Fibroblast of the conjunctiva (primary cell): Measurements from ENCODE around the gene ROBO2.
A peak's percentile ranks its signal among the peaks of the same experiment; 100 is the strongest.
"Not testable (repeated sequence)": the region's sequence is repeated elsewhere in the genome, so short reads cannot be mapped to it uniquely, and the experiment has no call there.

Source experiments
- DNase-seq: peaks from one replicate; pipeline ENCODE4 v3.0.0-alpha.2; 2010; ENCODE audit warnings: low read depth

ROBO2 gene

DNA sequence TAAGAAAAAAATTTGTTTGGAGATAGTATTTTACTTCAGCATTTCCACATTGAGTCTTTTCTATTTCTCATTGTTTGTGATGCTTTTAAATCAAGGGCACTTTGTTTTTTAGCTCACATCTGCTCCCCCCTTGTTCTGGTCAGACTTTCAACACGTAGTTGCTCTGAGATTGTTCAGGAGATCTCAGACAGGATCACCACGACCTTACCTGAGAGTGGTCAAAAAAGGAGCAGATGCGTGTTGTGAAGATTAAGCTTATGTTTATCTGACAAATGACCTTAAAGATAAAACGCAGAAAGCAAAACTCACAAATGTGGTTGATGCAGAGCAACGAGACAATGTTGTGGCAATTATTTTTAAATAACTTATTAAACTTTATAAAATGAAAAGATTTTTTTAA is 298.3 kb downstream of the ROBO2 start:
- DNase-seq, result no peak

DNA sequence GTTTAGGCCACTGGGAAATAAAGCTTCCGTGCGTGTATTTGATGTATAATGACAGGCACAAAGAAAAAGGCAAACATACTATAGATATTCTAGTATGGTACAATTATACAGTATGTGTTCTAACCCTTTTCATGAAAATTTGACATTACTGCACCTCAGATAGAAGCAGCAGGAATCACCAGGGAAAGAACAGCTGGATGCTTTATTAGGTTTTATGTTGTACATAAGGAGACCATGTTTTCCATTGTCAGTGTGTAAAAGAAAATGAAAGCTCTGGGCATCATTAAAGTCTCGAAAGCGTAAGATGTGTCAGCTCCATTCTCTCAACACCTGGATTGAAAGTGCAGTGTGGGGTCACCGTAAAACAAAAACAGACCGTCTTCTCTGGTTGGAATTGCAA is 302.1 kb downstream of the ROBO2 start:
- DNase-seq, result no peak

DNA sequence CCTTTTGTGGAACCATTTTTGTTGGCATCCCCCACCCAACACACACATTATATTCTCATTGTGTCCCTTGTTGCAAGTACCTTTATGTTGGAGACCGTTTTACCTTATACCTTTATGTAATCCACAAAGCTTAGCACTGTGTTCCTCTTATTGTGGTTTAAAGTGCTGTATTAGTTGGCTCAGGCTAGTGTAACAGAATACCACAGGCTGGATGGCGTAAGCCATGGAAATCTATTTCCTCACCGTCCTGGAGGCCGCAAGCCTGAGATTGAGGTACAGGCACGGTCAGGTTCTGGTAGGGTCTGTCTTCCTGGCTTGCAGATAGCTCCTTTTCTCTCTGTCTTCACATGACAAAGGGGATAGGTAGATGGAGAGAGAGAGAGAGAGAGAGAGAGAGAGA is 302.8 kb downstream of the ROBO2 start:
- DNase-seq, result no peak

DNA sequence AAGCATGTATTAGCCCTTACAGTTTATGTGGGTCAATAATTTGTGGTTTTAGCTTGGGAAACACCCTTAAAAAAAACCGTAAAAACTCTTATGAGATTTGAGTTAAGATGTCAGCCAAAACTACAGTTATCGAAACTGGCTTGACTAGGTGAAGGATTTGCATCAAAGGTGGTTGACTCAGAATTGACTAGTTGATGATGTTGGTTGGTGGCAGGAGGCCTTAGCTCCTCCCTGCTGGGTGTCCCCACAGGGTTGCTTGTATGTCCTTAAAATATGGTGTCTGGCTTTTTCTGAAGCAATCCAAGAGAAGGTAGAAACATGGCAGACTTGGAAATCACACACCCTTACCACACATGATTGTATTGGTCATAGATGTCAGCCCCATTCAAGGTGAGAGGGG is 305.1 kb downstream of the ROBO2 start:
- no peak for DNase-seq

DNA sequence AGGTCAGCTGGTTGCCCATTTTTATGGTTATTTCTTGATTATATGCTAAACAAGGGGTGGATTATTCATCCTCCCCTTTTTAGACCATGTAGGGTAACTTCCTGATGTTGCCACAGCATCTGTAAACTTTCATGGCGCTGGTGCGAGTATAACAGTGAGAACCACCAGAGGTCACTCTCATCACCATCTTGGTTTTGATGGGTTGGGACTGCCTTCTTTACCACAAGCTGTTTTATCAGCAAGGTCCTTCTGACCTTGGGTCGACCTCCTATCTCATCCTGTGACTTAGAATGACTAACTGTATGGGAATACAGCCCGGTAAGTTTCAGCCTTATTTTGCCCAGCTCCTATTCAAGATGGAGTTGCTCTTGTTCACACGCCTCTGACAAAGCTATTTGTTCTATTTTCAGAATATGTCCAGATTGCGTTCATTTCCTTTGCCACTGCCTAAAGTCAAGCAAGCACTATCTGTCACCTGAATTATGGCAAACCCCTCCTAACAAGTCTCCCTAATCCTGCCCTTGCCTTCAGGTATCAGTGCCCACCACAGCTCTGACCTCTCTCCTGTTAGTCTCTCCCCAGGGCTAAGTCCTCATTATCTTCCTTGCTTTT is 308.5 kb downstream of the ROBO2 start:
- no peak for DNase-seq

DNA sequence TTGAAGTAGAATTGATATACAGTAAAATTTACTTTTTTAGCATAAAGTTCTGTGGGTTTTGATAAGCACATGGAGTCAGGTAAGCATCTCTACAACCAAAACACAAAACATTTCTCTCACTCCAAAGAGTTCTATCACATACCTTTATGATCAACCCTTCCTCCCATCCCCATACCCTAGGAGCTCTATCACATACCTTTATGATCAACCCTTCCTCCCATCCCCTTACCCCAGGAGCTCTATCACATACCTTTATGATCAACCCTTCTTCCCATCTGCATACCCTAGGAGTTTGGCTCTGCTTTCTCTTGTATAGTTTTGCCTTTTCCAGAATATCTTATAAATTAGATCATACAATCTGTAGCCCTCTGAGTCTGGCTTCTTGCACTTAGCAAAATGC is 315.1 kb downstream of the ROBO2 start:
- no peak for DNase-seq

DNA sequence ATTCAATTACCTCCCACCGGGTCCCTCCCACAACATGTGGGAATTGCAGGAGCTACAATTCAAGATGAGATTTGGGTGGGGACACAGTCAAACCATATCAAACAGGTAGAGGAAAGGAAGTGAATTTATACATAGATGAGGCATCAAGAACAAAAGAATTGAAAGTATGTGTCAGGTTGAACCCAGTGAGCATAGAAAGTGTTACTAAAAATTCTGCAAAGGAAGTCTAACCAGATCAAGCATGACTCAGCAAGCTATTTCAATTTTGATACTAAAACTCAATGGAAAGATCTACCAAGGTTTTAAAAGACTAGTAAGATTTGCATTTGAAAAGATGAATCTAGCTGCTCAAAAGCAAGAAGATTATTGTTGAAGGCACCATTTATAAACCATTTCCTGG is 323.0 kb downstream of the ROBO2 start:
- no peak for DNase-seq

DNA sequence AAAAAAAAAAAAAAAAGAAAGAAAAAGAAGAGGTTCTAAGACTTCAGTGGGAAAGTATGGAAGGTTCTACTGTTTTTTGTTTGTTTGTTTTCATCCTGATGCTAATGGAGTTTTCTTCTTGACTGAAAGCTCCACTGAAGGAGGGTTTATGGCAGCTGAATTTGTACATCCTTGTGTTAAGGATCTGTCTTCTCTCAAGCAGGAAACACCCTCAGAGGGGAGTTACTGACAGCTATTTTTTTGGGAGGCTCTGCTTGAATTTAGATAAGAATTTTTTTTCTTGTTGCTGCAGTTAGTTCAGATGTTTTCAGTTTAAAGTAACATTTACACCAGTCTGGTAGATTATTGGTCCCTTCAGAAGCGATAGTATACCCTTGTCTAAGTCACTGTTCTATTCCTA is 325.3 kb downstream of the ROBO2 start:
- DNase-seq, result no peak

- peak; percentile 67 for DNase-seq
Measured at GRCh38 chr3:77370413-77370812, 330.5 kb downstream of the ROBO2 start.

- no peak for DNase-seq
Measured at GRCh38 chr3:77372018-77372417, 332.1 kb downstream of the ROBO2 start.

DNA sequence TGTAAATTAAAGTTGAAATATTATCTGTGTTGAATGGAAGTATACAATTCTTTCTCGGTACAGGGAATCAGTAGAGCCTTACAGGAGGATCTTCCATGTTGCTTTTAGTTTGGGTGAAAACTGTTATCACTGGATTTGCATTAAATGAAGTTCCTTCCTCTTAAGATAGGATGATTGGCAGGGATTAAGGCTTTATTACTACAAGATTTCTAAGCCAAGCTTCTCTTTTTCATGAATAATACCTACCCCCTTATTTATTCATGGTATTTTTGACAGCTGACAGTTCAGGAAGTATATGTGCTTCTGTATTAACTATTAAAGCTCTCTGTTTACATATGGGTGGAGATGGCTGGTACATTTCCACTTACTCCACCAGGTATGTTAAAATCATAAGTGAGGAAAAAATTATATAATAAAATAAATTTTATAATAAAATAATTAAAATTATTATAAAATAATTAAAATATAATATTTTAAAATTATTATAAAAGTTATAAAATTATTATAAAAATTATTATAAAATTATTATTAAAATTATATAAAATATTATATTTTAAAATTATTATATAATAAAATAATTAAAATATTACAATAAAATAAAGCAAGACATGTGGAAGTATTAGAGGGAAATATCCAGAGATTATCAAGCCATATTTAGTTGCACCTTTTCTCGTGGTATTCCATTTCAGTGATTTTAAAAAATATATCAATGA is 332.9 kb downstream of the ROBO2 start:
- no peak for DNase-seq

DNA sequence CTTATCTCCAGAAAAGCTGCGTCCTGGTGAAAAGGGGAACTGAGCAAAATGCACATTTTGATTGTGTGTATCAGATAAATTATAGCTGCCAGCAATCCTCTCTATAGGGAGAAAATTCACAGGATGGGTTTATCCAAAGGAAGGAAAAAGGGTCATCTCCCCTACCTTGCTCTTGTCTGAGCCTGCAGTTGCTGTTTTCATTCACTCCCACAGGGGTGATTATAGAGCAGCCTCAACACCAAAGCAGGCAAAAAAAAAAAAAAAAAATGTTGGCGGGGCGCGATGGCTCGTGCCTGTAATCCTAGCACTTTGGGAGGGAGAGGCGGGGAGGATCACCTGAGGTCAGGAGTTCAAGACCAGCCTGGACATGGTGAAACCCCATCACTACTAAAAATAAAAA is 333.7 kb downstream of the ROBO2 start:
- no peak for DNase-seq

DNA sequence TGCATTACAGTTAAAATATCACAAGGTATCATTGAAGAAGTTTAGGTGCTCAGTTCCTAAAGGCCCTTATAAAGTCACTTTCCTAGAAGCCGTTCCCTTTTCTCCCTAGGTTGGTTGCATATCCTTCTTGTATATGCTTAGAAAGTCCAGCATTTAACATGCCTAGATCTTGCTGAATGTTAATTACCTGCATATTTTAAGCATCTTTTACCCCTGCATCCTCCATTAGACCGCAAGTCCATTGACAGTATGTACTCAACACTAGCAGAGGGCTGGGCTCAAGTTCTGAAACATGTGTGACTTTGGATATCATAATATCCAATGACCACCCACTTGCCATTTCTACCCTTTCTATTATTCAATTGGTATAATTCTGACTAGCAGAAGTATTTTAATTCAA is 336.6 kb downstream of the ROBO2 start:
- DNase-seq, result no peak

DNA sequence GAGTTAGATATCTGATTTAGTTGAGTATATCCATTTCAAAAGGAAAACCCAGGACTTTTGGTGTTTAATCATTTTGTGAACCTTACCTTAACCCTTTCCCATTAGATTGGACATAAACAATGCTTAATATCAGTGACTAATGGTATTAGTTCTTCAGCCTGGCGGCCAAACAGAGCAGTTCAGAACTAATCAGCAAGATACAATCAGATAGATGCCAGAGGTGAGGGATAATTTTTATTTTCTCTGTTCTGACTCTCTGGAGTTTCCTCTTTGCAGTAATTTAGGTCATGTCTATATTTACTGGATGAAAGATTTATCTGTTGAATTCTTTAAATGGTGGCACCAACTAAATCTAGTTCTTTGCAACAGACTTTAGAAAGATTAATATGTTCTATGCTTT is 337.8 kb downstream of the ROBO2 start:
- DNase-seq, result no peak

GRCh38 chr3:77380136-77380535 is 340.2 kb downstream of the ROBO2 start:
- no peak for DNase-seq

DNA sequence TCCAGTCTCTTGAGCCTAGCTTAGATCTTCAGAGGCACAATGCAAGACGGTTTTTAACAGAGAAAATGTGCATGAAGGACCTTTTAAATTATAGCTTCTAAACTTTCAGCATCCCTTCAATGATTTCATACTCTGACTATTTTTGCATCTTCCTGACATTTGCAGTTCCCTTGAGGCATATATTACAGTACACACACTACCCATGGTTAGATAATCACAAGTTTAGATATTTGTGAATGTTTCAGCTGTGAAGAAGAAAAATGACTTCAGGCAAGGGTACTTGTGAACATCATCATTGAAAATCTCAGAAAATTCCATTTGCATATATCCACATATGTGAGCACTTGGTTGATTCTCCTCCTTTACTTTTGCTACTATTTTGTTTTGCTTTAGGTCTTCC is 341.5 kb downstream of the ROBO2 start:
- no peak for DNase-seq

GRCh38 chr3:77392181-77392580 is 352.3 kb downstream of the ROBO2 start:
- DNase-seq, result no peak

DNA sequence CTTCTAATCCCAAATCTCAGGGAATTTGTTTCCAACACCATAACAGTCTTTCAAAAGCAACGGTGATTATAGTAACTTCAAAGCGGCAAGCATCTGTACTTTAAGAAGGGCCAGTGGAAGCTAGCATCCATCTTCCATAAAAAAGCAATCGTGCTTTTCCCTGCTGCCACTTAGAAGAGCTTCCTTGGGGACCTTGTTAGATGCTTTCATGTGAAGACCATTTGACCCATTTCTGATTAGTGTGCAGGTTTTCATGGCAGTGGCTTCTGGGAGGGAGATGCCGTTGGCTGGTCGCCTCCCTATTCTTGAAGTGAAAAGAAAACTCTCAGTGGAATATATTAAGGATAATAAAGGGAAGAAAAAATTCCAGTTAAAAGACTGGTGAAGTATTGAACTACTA is 354.1 kb downstream of the ROBO2 start:
- DNase-seq, result no peak

- DNase-seq, result no peak
Measured at GRCh38 chr3:77404871-77405270, 365.0 kb downstream of the ROBO2 start.

- DNase-seq, result no peak
Measured at GRCh38 chr3:77407441-77407840, 367.5 kb downstream of the ROBO2 start.

- DNase-seq, result not testable (repeated sequence)
Measured at GRCh38 chr3:77410334-77410733, 370.4 kb downstream of the ROBO2 start.

DNA sequence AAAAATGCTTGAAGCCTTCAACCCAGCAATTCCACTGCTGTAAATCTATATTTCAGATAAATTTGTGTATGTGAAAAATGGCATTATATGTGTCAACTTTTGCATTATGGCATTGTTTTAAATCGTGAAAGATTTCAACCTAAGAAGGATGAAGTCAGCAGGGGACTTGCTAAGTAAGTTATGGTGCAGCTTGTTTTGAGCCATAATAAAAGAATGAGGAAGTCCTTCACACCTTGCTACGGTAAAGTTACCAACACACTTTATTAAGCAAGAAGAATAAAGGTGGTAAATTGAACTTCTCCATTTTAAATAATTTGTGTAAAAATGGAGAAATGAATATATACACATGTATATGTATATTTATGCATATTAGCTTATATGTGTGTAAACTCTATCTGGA is 371.4 kb downstream of the ROBO2 start:
- DNase-seq, result no peak

- DNase-seq, result no peak
Measured at GRCh38 chr3:77412021-77412438, 372.1 kb downstream of the ROBO2 start.

DNA sequence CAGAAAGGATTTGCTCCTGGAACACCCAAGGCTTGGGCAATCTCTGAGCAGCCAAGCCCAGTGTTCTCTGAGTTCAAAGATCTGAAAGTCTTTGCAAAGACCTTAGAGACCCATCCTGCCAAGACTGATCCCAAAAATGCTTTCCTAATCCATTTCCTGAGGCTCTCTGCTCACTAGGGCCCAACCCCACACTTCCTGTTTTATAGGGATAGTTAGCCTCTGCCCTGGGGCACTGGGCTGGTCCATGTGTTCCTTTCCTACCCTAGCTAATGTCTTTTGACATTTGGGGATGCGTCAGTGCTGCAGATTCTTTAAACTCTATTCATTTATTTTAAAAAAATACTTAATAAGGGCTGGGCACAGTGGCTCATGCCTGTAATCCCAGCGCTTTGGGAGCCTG is 372.7 kb downstream of the ROBO2 start:
- DNase-seq, result no peak
